Neutrophil (primary cell): Measurements from ENCODE around the gene TBC1D20.

Experiments
- H3K27ac ChIP-seq: fragments of 200-600 bp; sonication (generic); 2 replicates; pipeline ENCODE4 v1.5.1; 2016; ENCODE audit warnings: mild to moderate bottlenecking, moderate library complexity
- H3K27me3 ChIP-seq: fragments of 200-600 bp; sonication (generic); 2 replicates; pipeline ENCODE4 v1.6.0; 2016; ENCODE audit warnings: mild to moderate bottlenecking
- H3K36me3 ChIP-seq: fragments of 200-600 bp; sonication (generic); 2 replicates; pipeline ENCODE4 v1.5.1; 2017
- H3K4me1 ChIP-seq, 2 experiments: fragments of 200-600 bp in 1 of 2; sonication (generic) in 1 of 2; 1 replicate in 1 of 2; 2 replicates in 1 of 2; pipeline versions ENCODE4 v1.5.1 to v1.6.1; 2013 to 2016; ENCODE audit warnings: low read depth in 1 of 2, low read length in 1 of 2, mild to moderate bottlenecking in 1 of 2, moderate library complexity in 1 of 2; ENCODE audit not compliant: control insufficient read depth in 1 of 2, insufficient read depth in 1 of 2
- H3K4me3 ChIP-seq, 2 experiments: fragments of 200-600 bp in 1 of 2; sonication (generic) in 1 of 2; 1 replicate in 1 of 2; 2 replicates in 1 of 2; pipeline ENCODE4 v1.5.1; 2013 to 2016; ENCODE audit warnings: low read depth in 1 of 2, low read length in 1 of 2, mild to moderate bottlenecking in 1 of 2, moderate library complexity in 1 of 2
- H3K9me3 ChIP-seq: fragments of 200-600 bp; sonication (generic); 2 replicates; pipeline ENCODE4 v1.5.1; 2016
- TF ChIP-seq, protein P1 (sequence below): fragments of 200-600 bp; sonication (generic); IDR thresholded peaks from 2 replicates; pipeline ENCODE4 v1.5.1; 2016; ENCODE audit warnings: antibody characterized with exemption

TBC1D20 gene

DNA sequence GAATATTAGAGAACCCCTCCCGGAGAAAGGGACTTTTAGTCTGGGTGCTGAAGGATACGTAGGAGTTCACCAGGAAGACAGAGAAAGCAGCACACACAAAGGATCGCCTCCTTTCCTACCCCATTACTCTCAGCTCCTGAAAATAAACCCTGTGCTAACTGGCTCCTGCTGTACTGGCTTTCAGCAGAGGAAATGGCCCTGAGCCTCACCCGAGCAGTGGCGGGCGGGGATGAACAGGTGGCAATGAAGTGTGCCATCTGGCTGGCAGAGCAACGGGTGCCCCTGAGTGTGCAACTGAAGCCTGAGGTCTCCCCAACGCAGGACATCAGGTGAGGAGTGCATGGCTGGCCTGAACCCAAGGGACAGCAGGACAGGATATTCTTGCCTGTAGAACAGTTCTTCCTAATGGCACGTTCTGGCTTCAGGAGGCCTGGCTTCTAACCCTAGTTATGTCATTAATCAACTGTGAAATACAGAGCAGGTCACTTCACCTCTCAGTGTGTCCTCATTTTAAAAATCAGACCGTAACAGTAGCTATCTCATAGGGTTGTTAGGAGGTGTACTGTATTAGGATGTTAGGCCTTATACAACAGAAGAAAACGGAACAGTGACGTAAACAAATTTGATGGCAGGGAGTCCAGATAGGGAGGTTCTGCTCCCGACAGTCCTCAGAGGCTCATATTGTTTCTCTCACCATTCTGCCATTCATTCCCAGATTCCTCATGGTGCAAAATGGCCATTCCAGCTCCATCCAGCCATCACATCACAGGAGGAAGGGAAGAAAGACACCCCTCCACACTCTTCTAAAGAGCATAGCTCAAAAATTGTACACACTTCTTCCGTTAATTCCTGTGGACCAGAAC lies 52.4 kb downstream of the TBC1D20 start:
- peak overlapping the region; percentile 98 for H3K27ac ChIP-seq
- H3K4me1 ChIP-seq, result peaks cover 24 to 29% of the 10 kb centered on the region in 2 experiments
- TF ChIP-seq, protein P1, sequence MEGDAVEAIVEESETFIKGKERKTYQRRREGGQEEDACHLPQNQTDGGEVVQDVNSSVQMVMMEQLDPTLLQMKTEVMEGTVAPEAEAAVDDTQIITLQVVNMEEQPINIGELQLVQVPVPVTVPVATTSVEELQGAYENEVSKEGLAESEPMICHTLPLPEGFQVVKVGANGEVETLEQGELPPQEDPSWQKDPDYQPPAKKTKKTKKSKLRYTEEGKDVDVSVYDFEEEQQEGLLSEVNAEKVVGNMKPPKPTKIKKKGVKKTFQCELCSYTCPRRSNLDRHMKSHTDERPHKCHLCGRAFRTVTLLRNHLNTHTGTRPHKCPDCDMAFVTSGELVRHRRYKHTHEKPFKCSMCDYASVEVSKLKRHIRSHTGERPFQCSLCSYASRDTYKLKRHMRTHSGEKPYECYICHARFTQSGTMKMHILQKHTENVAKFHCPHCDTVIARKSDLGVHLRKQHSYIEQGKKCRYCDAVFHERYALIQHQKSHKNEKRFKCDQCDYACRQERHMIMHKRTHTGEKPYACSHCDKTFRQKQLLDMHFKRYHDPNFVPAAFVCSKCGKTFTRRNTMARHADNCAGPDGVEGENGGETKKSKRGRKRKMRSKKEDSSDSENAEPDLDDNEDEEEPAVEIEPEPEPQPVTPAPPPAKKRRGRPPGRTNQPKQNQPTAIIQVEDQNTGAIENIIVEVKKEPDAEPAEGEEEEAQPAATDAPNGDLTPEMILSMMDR, result no peak
- peaks cover 32% of the 10 kb centered on the region for H3K36me3 ChIP-seq
- no peaks in the 10 kb centered on the region for H3K27me3 ChIP-seq
- peak overlapping the region; percentile 88 to 99 for H3K4me3 ChIP-seq
- H3K9me3 ChIP-seq, result no peaks in the 10 kb centered on the region

DNA sequence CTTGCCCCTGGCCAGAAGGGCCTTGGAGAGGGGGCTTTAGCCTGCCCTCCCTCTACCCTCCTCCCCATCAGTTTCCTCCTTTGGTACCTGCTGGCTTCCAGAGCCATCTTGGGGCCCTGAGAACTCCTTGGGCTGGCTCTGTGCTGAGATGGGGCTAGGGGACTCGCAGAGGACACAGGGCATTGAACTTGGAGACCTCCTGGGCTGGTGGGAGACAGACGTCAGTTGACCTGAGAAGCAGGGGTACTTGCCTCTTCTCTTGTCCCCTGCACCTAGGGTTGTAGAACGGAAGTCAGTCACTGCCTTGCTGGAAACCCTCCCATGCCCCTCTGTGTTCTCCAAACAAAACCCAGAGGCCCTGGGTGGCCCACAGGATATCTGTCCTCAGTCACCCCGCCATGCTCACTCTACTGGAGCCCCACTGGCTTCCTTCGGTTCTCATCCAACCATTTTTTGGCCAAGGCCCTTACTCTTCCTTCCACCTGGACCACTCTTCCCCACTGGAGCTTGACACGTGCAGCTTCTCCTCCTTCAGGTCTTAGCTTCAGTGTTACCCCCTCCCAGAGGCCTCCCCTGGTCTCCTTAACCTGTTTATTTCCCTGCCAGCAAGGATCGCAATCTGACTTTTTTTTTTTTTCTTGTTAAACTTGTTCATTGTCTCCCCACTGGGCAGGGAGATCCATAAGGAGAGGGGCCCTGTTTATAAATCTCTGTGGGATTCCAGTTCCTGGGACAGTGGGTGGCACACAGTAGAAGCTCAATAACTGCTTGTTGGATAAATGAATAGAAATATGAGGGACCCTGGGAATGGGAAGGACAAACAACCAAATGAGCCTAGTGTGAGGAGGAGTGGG lies 53.3 kb downstream of the TBC1D20 start:
- Histone ChIP-seq H3K36me3 (peaks cover 32% of the 10 kb centered on the region), H3K4me3 (peak overlapping the region; percentile 88 to 99), H3K27me3 (no peaks in the 10 kb centered on the region), H3K27ac (peak overlapping the region; percentile 98), H3K4me1 (peaks cover 24 to 29% of the 10 kb centered on the region in 2 experiments), H3K9me3 (no peaks in the 10 kb centered on the region)
- TF ChIP-seq, protein P1, result no peak

DNA sequence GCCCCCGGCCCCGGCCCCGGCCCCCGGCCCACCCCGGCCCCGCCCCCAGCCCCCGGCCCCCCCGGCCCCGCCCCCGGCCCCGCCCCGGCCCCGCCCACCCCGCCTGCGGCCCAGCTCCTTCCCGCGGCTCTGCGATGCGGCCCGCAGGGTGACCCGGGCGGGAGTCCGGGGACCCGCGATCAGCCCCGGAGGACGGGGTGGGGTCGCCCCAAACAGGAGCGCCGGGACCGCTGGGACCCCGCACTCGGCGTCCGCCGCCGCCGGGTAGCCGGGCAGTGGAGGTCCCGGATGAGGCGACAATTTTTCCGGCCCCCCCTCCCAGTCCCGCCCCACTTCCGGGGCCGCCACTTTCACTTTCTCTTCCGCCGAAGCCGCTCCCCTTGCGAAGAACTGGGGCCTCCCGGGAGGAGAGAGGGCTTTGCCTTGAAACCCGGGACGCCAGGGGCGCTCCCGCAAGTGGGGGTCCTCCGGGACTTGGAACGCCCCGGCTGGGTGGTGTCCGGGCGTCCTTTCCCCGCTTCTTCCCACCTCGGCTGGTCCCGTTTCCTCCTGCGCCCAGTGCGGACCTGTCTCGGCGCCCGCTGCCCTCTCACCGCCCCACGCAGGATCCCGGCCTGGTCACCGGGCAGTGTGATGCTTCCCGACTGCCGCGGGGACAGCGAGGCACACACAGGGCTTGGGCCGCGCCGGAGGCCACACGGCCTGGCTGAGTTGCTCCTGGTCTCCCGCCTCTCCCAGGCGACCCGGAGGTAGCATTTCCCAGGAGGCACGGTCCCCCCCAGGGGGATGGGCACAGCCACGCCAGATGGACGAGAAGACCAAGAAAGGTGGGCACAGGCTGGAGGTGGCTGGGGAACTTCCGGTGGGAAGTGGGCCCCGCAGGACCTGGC lies 54.1 kb downstream of the TBC1D20 start, which contains the start of gene RBCK1:
RBCK1 (plus strand) TSS at position 347 of the 890 bp plus-strand sequence; CDS start at position 806, 459 bp downstream.
- TF ChIP-seq, protein P1, result no peak
- Histone ChIP-seq H3K27ac (peak within 1 kb of the TSS; percentile 98), H3K9me3 (no peaks in the 10 kb centered on the region), H3K4me3 (peak within 1 kb of the TSS; percentile 88 to 99), H3K27me3 (no peaks in the 10 kb centered on the region), H3K4me1 (peaks cover 24 to 29% of the 10 kb centered on the region in 2 experiments), H3K36me3 (peaks cover 32% of the 10 kb centered on the region)

DNA sequence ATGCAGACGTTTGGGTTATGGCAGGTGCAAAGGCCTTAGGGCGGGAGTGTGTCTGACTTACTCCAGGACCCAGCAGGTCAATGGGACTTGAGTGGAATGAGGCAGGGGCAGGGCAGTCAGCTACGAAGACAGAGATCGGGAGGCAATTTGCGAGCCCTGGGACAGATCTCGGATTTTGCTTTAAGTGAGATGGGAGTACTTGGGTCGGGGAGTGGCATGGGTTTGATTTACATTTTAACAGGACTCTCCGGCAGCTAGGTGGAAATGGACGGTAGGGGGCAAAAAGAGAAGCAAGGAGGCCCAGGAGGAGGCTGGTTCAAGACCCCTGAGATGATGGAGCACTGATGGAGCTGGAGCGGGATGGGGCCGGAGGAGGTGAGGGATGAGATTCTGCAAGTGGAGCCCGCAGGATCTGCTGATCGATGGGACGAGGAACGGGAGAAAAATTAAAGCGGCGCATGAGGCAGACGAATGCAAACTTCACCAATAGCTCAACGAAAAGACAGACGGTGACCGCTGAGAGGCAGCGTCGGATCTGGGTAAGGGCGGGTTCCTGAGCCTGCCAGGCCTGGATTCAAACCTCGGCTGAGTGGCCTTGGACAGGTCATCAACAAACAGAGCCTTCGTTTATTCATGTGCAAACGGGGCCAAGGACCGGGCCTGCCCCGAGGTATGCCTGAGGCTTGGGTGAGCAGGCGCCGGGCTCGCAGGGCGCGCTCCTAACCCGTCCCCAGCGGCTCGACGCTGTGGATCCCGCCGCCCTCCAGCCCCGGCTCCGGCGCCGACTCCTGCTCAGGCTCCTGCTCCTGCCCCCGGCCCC lies 55.0 kb downstream of the TBC1D20 start:
- TF ChIP-seq, protein P1, result no peak
- Histone ChIP-seq H3K27ac (peak overlapping the region; percentile 98), H3K27me3 (no peaks in the 10 kb centered on the region), H3K4me1 (peaks cover 24 to 29% of the 10 kb centered on the region in 2 experiments), H3K4me3 (peak overlapping the region; percentile 88 to 99), H3K9me3 (no peaks in the 10 kb centered on the region), H3K36me3 (peaks cover 27% of the 10 kb centered on the region)
